GM18499 (cell line): ENCODE data around the gene QDPR.
"Not testable (repeated sequence)": the region's sequence is repeated elsewhere in the genome, so short reads cannot be mapped to it uniquely, and the experiment has no call there.

Experiments
- ATAC-seq: cut with Tn5 transposase; IDR thresholded peaks from one replicate; pipeline ENCODE4 v1.9.1; 2021; ENCODE audit warnings: moderate number of reproducible peaks; ENCODE audit not compliant: insufficient read depth, unreplicated experiment

QDPR gene

DNA sequence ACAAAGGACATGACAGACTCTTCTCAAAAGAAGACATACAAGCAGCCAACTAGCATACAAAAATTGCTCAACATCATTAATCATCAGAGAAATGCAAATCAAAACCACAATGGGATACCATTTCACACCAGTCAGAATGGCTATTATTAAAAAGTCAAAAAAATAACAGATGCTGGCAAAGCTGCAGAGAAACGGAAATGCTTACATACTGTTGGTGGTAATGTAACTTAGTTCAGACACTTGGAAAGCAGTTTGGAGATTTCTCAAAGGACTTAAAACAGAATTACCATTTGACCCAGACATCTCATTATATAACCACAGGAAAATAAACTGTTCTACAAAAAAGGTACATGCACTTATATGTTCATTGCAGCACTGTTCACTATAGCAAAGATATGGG, 69.4 kb downstream of the QDPR start:
- ATAC-seq: not testable (repeated sequence)

DNA sequence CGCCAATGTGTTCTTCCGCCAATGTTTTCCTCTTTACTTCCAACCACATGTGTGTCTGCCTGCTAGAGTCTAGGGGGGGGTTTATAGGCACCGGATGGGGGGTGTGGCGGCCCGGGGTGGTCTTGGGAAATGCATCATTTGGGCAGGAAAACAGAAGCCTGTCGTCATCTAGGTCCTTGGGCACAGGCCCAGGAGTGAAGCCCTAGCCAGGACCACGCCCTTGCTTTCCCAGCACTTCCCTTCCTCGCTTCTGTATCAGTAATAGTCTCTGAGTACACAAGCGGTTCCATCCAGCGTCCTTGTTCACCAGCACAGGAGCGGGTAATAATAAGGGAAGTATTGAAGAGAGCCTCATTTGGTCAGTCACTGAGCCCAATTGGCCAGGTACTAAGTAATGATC, 74.5 kb downstream of the QDPR start:
- ATAC-seq: no peak

DNA sequence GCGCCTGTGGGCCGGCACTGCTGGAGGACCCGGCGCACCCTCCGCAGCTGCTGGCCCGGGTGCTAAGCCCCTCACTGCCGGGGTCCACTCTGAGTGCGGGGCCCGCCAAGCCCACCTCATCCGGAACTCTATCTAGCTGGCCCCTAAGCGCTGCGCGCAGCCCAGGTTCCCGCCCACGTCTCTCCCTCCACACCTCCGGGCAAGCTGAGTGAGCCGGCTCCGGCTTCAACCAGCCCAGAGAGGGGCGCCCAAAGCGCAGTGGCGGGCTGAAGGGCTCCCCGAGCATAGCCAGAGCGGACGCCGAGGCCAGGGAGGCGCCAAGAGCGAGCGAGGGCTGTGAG, 75.2 kb downstream of the QDPR start:
- no peak for ATAC-seq
